HUES64 (cell line): Measurements from ENCODE around the gene MIA2.

Experiments used
- H3K27ac ChIP-seq: 2 replicates; pipeline ENCODE4 v1.7.0; 2013; ENCODE audit warnings: low read depth, low read length, inconsistent platforms
- H3K27me3 ChIP-seq: 2 replicates; pipeline ENCODE4 v1.6.1; 2013; ENCODE audit warnings: mild to moderate bottlenecking, low read length; ENCODE audit not compliant: insufficient read depth
- H3K36me3 ChIP-seq: 2 replicates; pipeline ENCODE4 v1.6.1; 2013; ENCODE audit warnings: mild to moderate bottlenecking, low read length; ENCODE audit not compliant: insufficient read depth
- H3K4me1 ChIP-seq: 2 replicates; pipeline ENCODE4 v1.6.1; 2013; ENCODE audit warnings: mild to moderate bottlenecking, low read length, moderate library complexity; ENCODE audit not compliant: insufficient read depth
- H3K4me3 ChIP-seq: 2 replicates; pipeline ENCODE4 v1.5.1; 2013; ENCODE audit warnings: mild to moderate bottlenecking, low read length, moderate library complexity
- H3K9ac ChIP-seq: 2 replicates; pipeline ENCODE4 v1.6.1; 2013; ENCODE audit warnings: mild to moderate bottlenecking, low read depth, low read length
- H3K9me3 ChIP-seq: 2 replicates; pipeline ENCODE4 v1.6.1; 2013; ENCODE audit warnings: low read depth, low read length; ENCODE audit not compliant: insufficient read depth
- WGBS: fragments of 150-250, 120-280 bp; methylation state at CpG from one replicate; pipeline ENCODE4 v1.1.7; 2013; ENCODE audit warnings: missing lambda C conversion rate; 5-methylcytosine and 5-hydroxymethylcytosine counted together

Gene MIA2

DNA sequence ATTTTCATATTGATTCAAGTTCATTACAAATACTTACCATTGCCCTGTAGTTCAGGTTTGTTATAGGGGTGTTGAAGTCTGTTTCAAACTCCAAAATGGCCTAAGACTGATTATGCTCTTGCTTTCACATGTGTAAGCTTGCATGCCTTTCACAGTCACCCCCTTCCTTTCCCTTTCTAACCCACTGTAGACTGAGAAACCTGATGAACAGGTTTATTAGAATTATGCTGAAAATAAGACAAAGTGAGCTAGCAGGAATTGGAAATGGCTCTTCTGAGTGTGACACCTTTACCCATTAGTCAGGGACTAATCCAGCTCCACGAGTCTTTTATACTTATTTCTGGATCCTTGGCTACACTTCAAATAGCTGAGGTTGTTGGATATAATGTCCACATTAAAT, 159.6 kb downstream of the MIA2 start:
- Histone ChIP-seq H3K27me3 (no peaks in the 10 kb centered on the region), H3K9me3 (no peaks in the 10 kb centered on the region), H3K36me3 (peaks cover 5% of the 10 kb centered on the region; the same call in 1 of the 2 replicates), H3K27ac (no peak overlapping the region), H3K9ac (no peak overlapping the region), H3K4me1 (no peaks in the 10 kb centered on the region), H3K4me3 (no peak overlapping the region)
- no CpG with 5 or more reads among the region's 1 CpG for WGBS

DNA sequence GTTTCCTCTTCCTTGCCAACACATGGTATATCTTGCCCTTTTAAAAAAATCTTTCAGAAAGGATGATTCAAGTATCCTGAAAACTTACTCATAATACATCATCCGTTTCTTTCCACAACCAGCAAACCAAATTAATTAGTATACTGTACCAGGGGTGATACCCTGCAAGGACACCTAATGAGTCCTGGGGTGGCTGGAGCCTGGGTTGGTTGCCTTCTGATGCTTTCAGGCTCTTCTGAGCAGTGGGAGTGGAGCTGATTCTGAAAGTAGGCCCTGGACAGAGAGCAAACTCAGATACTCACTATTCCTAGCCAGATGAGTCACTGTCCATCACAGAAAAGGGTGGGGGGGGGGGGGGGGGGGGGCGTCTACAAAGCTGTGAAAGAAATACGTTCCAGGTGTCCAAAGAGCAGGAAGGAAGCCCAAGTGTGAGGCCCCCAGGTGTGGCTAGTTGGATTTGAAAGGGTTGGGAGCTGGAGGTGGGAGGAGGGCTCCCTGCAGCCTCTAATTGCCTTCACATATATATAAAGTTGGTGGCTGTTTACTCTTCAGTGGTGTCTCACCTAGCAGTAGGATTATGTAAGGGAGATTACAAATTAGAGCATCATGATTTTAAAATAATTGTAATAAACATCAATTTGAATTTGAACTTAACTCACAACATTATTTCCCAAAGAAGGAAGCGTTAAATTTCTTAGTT, 162.0 kb downstream of the MIA2 start:
- 86% methylated on average over 2 of the region's 4 CpGs for WGBS
- no peak overlapping the region for H3K27ac ChIP-seq
- no peak overlapping the region for H3K4me3 ChIP-seq
- no peaks in the 10 kb centered on the region for H3K9me3 ChIP-seq
- no peak overlapping the region for H3K9ac ChIP-seq
- no peaks in the 10 kb centered on the region for H3K27me3 ChIP-seq
- peaks cover 17% of the 10 kb centered on the region for H3K36me3 ChIP-seq
- H3K4me1 ChIP-seq: no peaks in the 10 kb centered on the region

DNA sequence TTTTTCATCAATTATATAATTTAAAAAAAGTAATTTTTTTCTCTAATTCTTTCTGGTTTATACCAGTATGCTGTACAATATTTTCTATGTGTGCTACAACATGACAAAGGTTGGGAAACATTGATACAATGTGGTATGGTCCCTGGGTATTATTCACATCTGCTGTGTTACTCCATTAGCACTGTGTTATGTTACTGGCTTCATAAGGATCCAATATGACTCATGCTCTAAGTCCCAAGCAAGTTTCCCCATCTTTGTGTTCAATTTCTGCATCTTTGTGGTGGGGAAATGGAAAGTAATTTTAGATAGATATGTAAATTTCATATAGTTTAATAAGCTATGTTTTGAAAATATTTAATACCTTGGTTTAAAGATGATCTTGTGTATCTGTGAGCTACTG, 162.7 kb downstream of the MIA2 start:
- Histone ChIP-seq H3K27ac (no peak overlapping the region), H3K9me3 (no peaks in the 10 kb centered on the region), H3K9ac (no peak overlapping the region), H3K27me3 (no peaks in the 10 kb centered on the region), H3K36me3 (peaks cover 18% of the 10 kb centered on the region), H3K4me3 (no peak overlapping the region), H3K4me1 (no peaks in the 10 kb centered on the region)

- no peaks in the 10 kb centered on the region for H3K9me3 ChIP-seq
- H3K27ac ChIP-seq: no peak overlapping the region
- H3K27me3 ChIP-seq: no peaks in the 10 kb centered on the region
- H3K4me1 ChIP-seq: no peaks in the 10 kb centered on the region
- H3K4me3 ChIP-seq: no peak overlapping the region
- 90% methylated on average over 6 of the region's 6 CpGs for WGBS
- H3K36me3 ChIP-seq: peaks cover 18% of the 10 kb centered on the region
- H3K9ac ChIP-seq: no peak overlapping the region
These were observed 164.7 kb downstream of the MIA2 start for GRCh38 chr14:39398382-39398781.

DNA sequence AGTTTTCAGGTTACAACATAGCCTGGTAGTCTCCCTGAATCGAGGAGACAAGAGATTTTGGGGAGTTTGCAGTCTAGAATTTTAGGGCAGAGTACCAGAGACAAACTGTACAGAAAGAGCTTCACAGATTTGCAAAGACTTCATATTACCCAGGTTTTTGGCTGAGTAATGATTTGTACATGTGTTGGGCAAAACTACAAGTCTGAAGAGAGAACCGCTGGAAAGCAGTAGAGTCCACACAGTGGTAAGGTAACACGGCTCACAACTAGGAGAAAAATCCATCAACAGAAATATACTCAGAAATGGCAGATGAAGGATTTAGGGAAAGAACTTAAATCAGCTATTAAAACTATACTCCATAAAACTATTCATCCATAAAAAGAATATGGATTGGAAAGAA, 172.8 kb downstream of the MIA2 start:
- WGBS: 86% methylated on average over 3 of the region's 3 CpGs
- Histone ChIP-seq H3K9me3 (no peaks in the 10 kb centered on the region; the same call in 1 of the 2 replicates), H3K4me3 (no peak overlapping the region), H3K4me1 (no peaks in the 10 kb centered on the region), H3K9ac (no peak overlapping the region), H3K27me3 (no peaks in the 10 kb centered on the region), H3K27ac (no peak overlapping the region), H3K36me3 (no peaks in the 10 kb centered on the region)

GRCh38 chr14:39416072-39416471, 182.4 kb downstream of the MIA2 start:
- no CpG with 5 or more reads among the region's 1 CpG for WGBS
- Histone ChIP-seq H3K4me1 (no peaks in the 10 kb centered on the region), H3K27me3 (no peaks in the 10 kb centered on the region), H3K9me3 (peaks cover 37% of the 10 kb centered on the region), H3K9ac (no peak overlapping the region), H3K27ac (no peak overlapping the region), H3K4me3 (no peak overlapping the region), H3K36me3 (peaks cover 6% of the 10 kb centered on the region; the same call in 1 of the 2 replicates)

GRCh38 chr14:39417014-39417413, 183.3 kb downstream of the MIA2 start:
- WGBS: 90% methylated on average over 2 of the region's 2 CpGs
- Histone ChIP-seq H3K36me3 (peaks cover 6% of the 10 kb centered on the region; the same call in 1 of the 2 replicates), H3K4me3 (no peak overlapping the region), H3K9me3 (peaks cover 35% of the 10 kb centered on the region), H3K27me3 (no peaks in the 10 kb centered on the region), H3K9ac (no peak overlapping the region), H3K4me1 (no peaks in the 10 kb centered on the region), H3K27ac (no peak overlapping the region)

DNA sequence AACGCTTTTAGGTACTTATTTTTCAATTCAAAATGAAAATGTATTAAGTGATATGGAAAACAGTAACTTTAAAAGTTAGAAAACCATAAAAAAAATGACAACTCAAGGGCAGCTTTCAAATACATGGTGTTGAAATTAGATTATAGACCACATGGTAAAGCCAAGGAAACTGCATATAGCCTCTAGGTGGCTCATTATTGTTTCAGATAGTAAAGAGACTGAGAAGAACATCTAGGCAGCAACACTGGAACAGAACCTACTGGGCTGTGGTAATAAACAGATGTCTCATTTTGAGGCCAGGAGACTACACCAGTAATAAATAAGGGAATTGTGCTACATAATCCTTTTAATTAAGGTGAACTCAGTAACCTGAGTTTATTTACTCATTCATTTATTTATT, 185.6 kb downstream of the MIA2 start:
- no peaks in the 10 kb centered on the region for H3K27me3 ChIP-seq
- H3K27ac ChIP-seq: no peak overlapping the region
- H3K4me1 ChIP-seq: no peaks in the 10 kb centered on the region
- no peak overlapping the region for H3K4me3 ChIP-seq
- WGBS: 80% methylated on average over 1 of the region's 1 CpG
- H3K36me3 ChIP-seq: peaks cover 6% of the 10 kb centered on the region; the same call in 1 of the 2 replicates
- peaks cover 21% of the 10 kb centered on the region for H3K9me3 ChIP-seq
- H3K9ac ChIP-seq: no peak overlapping the region

DNA sequence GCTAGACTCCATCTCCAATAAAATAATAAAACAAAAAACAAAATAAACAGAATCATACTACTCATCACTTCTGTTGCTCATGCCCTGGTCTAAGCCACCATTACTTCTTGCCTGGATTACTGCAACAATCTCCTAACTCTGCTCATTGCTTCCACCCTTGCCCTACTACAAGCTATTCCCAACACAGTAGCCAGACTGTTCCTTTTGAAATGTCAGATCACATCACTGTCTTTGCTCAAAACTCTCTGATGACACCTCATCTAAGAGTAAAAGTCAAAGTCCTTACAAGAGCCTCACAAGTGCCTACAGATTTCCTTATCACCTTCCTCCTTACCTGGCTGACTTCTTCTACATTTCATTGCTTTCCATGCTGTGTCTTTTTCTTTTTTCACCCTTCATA, 188.5 kb downstream of the MIA2 start:
- Histone ChIP-seq H3K4me1 (no peaks in the 10 kb centered on the region), H3K4me3 (no peak overlapping the region), H3K27ac (no peak overlapping the region)

GRCh38 chr14:39423793-39424192, 190.1 kb downstream of the MIA2 start:
- H3K9me3 ChIP-seq: no peaks in the 10 kb centered on the region
- H3K36me3 ChIP-seq: no peaks in the 10 kb centered on the region
- H3K27ac ChIP-seq: no peak overlapping the region
- no peak overlapping the region for H3K9ac ChIP-seq
- H3K4me3 ChIP-seq: no peak overlapping the region
- H3K27me3 ChIP-seq: no peaks in the 10 kb centered on the region
- H3K4me1 ChIP-seq: no peaks in the 10 kb centered on the region
- WGBS: 95% methylated on average over 3 of the region's 3 CpGs

More for the DNA sequence above, 188.5 kb downstream of the MIA2 start:
- H3K9me3 ChIP-seq: peaks cover under 1% of the 10 kb centered on the region; the same call in 1 of the 2 replicates
- H3K36me3 ChIP-seq: no peaks in the 10 kb centered on the region
- H3K27me3 ChIP-seq: no peaks in the 10 kb centered on the region
- no peak overlapping the region for H3K9ac ChIP-seq

DNA sequence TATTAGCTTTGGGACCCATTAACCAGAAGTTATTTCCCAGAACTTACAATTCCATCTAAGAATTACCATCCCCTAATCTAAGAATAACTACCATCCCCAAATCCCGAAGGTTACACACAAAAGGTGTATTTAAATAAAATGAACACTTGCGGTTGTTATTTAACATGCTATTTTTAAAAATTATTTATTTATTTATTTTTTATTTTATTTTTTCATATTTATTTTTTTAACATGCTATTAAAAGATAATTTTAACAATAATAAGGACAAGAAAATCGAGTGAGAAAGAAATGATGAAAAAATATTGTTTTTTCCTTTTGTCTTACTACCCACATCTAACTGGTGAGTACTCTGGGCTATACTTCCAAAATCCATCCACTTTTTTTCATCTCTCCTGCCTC, 192.2 kb downstream of the MIA2 start:
- Histone ChIP-seq H3K27ac (no peak overlapping the region), H3K9ac (no peak overlapping the region), H3K9me3 (no peaks in the 10 kb centered on the region), H3K27me3 (no peaks in the 10 kb centered on the region), H3K4me1 (peaks cover 5% of the 10 kb centered on the region; the same call in 1 of the 2 replicates), H3K4me3 (no peak overlapping the region), H3K36me3 (no peaks in the 10 kb centered on the region)
- no CpG with 5 or more reads among the region's 3 CpGs for WGBS

DNA sequence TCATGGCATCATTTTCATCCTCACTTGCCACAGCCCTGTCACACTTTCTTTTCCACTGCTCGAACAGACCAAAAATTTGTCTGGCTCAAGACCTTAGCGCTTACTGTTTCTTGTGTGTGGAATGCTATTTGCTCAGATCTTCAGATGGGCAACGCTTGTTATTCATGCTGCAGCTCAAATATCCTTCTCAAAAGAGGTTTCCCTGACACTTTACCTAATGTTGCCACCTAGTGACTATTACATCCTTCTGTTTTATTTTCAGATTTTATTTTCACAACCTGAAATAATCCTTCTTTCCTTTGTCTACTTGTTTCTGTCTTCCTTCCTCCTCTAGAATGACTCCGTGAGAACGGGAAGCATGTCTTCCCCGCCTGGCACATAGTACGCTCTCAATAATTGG, 192.9 kb downstream of the MIA2 start:
- Histone ChIP-seq H3K4me1 (peaks cover 5% of the 10 kb centered on the region; the same call in 1 of the 2 replicates), H3K27ac (no peak overlapping the region), H3K9me3 (no peaks in the 10 kb centered on the region), H3K4me3 (no peak overlapping the region), H3K27me3 (no peaks in the 10 kb centered on the region), H3K36me3 (no peaks in the 10 kb centered on the region), H3K9ac (no peak overlapping the region)
- WGBS: 76% methylated on average over 7 of the region's 7 CpGs
